SU-DHL-6 (cell line): Measurements from ENCODE around the gene LY6G6D.

ENCODE experiments used
- H2AFZ ChIP-seq: fragments of 200-600 bp; sonication (generic); 2 replicates; pipeline ENCODE4 v1.6.1; 2014; ENCODE audit warnings: low read depth, mild to moderate bottlenecking, moderate library complexity, mixed read lengths, antibody characterized with exemption, low read length; ENCODE audit not compliant: severe bottlenecking
- H3F3A ChIP-seq: fragments of 200-600 bp; shearing (Covaris generic); 2 replicates; pipeline ENCODE4 v1.6.0; 2016; ENCODE audit warnings: antibody characterized with exemption, mild to moderate bottlenecking; ENCODE audit not compliant: insufficient read depth
- H3K27ac ChIP-seq: fragments of 200-600 bp; sonication (generic); 2 replicates; pipeline ENCODE4 v1.5.1; 2016; ENCODE audit warnings: low read depth, mild to moderate bottlenecking, low read length, moderate library complexity, mixed read lengths
- H3K27me3 ChIP-seq: fragments of 200-600 bp; sonication (generic), shearing (Covaris generic); 2 replicates; pipeline ENCODE4 v1.6.0; 2014; ENCODE audit warnings: mild to moderate bottlenecking, low read length
- H3K36me3 ChIP-seq: fragments of 200-600 bp; sonication (generic); 2 replicates; pipeline ENCODE4 v1.6.1; 2014; ENCODE audit warnings: mild to moderate bottlenecking, low read length, mixed read lengths
- H3K4me2 ChIP-seq: fragments of 300-600, 200-600 bp; shearing (Covaris generic), sonication (generic); 2 replicates; pipeline ENCODE4 v1.6.0; 2014; ENCODE audit warnings: low read length, low read depth, mild to moderate bottlenecking; ENCODE audit not compliant: poor library complexity, severe bottlenecking
- H3K4me3 ChIP-seq: fragments of 200-600 bp; sonication (generic); 2 replicates; pipeline ENCODE4 v1.5.1; 2014; ENCODE audit warnings: antibody characterized with exemption, low read length, mild to moderate bottlenecking, mixed read lengths; ENCODE audit not compliant: insufficient read depth, poor library complexity, severe bottlenecking
- H3K79me2 ChIP-seq: fragments of 200-600 bp; sonication (generic); 2 replicates; pipeline ENCODE4 v1.6.1; 2014; ENCODE audit warnings: mild to moderate bottlenecking, low read length, moderate library complexity; ENCODE audit not compliant: insufficient read depth
- H3K9ac ChIP-seq: fragments of 200-600 bp; sonication (generic); 2 replicates; pipeline ENCODE4 v1.7.0; 2014; ENCODE audit warnings: mild to moderate bottlenecking, low read length
- H3K9me2 ChIP-seq: fragments of 200-600 bp; sonication (generic); replicated peaks from 2 replicates; pipeline ENCODE4 v1.6.1; 2014; ENCODE audit warnings: low read length; ENCODE audit not compliant: insufficient read depth
- H3K9me3 ChIP-seq: fragments of 200-600 bp; sonication (generic); 2 replicates; pipeline ENCODE4 v1.6.1; 2014; ENCODE audit warnings: low read length, mixed read lengths; ENCODE audit not compliant: insufficient read depth
- H4K20me1 ChIP-seq: fragments of 200-600 bp; sonication (generic); 2 replicates; pipeline ENCODE4 v1.6.1; 2014; ENCODE audit warnings: low read depth, mild to moderate bottlenecking, antibody characterized with exemption, low read length, moderate library complexity, mixed read lengths
- CTCF ChIP-seq: fragments of 200-600 bp; sonication (generic); IDR thresholded peaks from one replicate; pipeline ENCODE4 v1.5.1; 2017; ENCODE audit warnings: antibody characterized with exemption, mild to moderate bottlenecking, low read length, moderate library complexity; ENCODE audit not compliant: insufficient read depth, poor library complexity, severe bottlenecking
- EZH2phosphoT487 ChIP-seq: fragments of 200-600 bp; sonication (generic), shearing (Covaris generic); conservative IDR thresholded peaks from 2 replicates; pipeline ENCODE4 v1.6.1; 2018; ENCODE audit warnings: mild to moderate bottlenecking, antibody characterized with exemption, low read length, moderate library complexity, mixed read lengths

The LY6G6D gene

GRCh38 chr6:31687860-31688693, 27.1 kb upstream of the LY6G6D start:
- Histone ChIP-seq H3F3A (no peaks in the 10 kb centered on the region), H3K4me2 (no peak overlapping the region), H3K4me3 (no peak overlapping the region), H3K79me2 (no peaks in the 10 kb centered on the region), H3K27me3 (no peaks in the 10 kb centered on the region), H3K36me3 (no peaks in the 10 kb centered on the region), H3K9me2 (no peaks in the 10 kb centered on the region), H3K9me3 (no peaks in the 10 kb centered on the region), H3K9ac (no peak overlapping the region), H4K20me1 (no peaks in the 10 kb centered on the region), H3K27ac (no peak overlapping the region), H2AFZ (no peak overlapping the region)
- TF ChIP-seq CTCF, result no peak
- TF ChIP-seq EZH2phosphoT487, result no peak

- Histone ChIP-seq H3K79me2 (no peaks in the 10 kb centered on the region), H3K9ac (no peak overlapping the region), H4K20me1 (no peaks in the 10 kb centered on the region), H3K4me2 (no peak overlapping the region), H3K27me3 (no peaks in the 10 kb centered on the region), H3K27ac (no peak overlapping the region), H3F3A (no peaks in the 10 kb centered on the region), H3K9me3 (no peaks in the 10 kb centered on the region), H3K4me3 (no peak overlapping the region), H3K9me2 (no peaks in the 10 kb centered on the region), H3K36me3 (no peaks in the 10 kb centered on the region), H2AFZ (no peak overlapping the region)
- peak; percentile 71 for TF ChIP-seq CTCF
- no peak for TF ChIP-seq EZH2phosphoT487
Observed at GRCh38 chr6:31689249-31690110, 25.7 kb upstream of the LY6G6D start.

GRCh38 chr6:31690231-31691077, 24.7 kb upstream of the LY6G6D start:
- no peaks in the 10 kb centered on the region for H3K27me3 ChIP-seq
- no peak overlapping the region for H3K4me2 ChIP-seq
- no peaks in the 10 kb centered on the region for H3K79me2 ChIP-seq
- H3K27ac ChIP-seq, result no peak overlapping the region
- H3K9ac ChIP-seq, result no peak overlapping the region
- H3K36me3 ChIP-seq, result peaks cover 5% of the 10 kb centered on the region; the same call in 1 of the 2 replicates
- H3F3A ChIP-seq, result no peaks in the 10 kb centered on the region
- no peak overlapping the region for H3K4me3 ChIP-seq
- no peak overlapping the region for H2AFZ ChIP-seq
- no peaks in the 10 kb centered on the region for H4K20me1 ChIP-seq
- H3K9me2 ChIP-seq, result no peaks in the 10 kb centered on the region
- H3K9me3 ChIP-seq, result no peaks in the 10 kb centered on the region
- no peak for TF ChIP-seq CTCF
- no peak for TF ChIP-seq EZH2phosphoT487
